ENCODE results near the gene ARID5B.

Gene ARID5B

GRCh38 chr10:61882621-61883370, 18.7 kb upstream of the ARID5B start:
- in situ Hi-C loops (cut with MboI; ENCODE audit: low sequenced_read_pairs) = no loop called here

- in situ Hi-C loops (cut with MboI; ENCODE audit: low sequenced_read_pairs) = no loop called here
Observed at GRCh38 chr10:61883371-61884025, 18.0 kb upstream of the ARID5B start.

- in situ Hi-C loops (cut with MboI; ENCODE audit: low sequenced_read_pairs) = no loop called here
Observed at GRCh38 chr10:61887772-61888171, 13.7 kb upstream of the ARID5B start.

- in situ Hi-C loops (cut with MboI; ENCODE audit: low sequenced_read_pairs) = no loop called here
Observed at GRCh38 chr10:61888744-61889143, 12.8 kb upstream of the ARID5B start.

GRCh38 chr10:61890430-61890829, 11.1 kb upstream of the ARID5B start:
- in situ Hi-C loops (cut with MboI; ENCODE audit: low sequenced_read_pairs) = no loop called here

GRCh38 chr10:61890881-61891409, 10.6 kb upstream of the ARID5B start:
- in situ Hi-C loops (cut with MboI; ENCODE audit: low sequenced_read_pairs) = no loop called here

GRCh38 chr10:61891906-61892585, 9.5 kb upstream of the ARID5B start:
- in situ Hi-C loops (cut with MboI; ENCODE audit: low sequenced_read_pairs) = no loop called here

GRCh38 chr10:61892961-61893360, 8.5 kb upstream of the ARID5B start:
- in situ Hi-C loops (cut with MboI; ENCODE audit: low sequenced_read_pairs) = no loop called here

- in situ Hi-C loops (cut with MboI; ENCODE audit: low sequenced_read_pairs) = no loop called here
Observed at GRCh38 chr10:61894133-61894532, 7.4 kb upstream of the ARID5B start.

GRCh38 chr10:61895898-61896600, 5.5 kb upstream of the ARID5B start:
- in situ Hi-C loops (cut with MboI; ENCODE audit: low sequenced_read_pairs) = no loop called here

- in situ Hi-C loops (cut with MboI; ENCODE audit: low sequenced_read_pairs) = no loop called here
Observed at GRCh38 chr10:61896854-61897661, 4.4 kb upstream of the ARID5B start.

- in situ Hi-C loops (cut with MboI; ENCODE audit: low sequenced_read_pairs) = no loop called here
Observed at GRCh38 chr10:61897671-61898434, 3.6 kb upstream of the ARID5B start.

GRCh38 chr10:61898435-61898778, 3.1 kb upstream of the ARID5B start:
- in situ Hi-C loops (cut with MboI; ENCODE audit: low sequenced_read_pairs) = no loop called here

GRCh38 chr10:61899069-61899531, 2.4 kb upstream of the ARID5B start:
- in situ Hi-C loops (cut with MboI; ENCODE audit: low sequenced_read_pairs) = no loop called here

- in situ Hi-C loops (cut with MboI; ENCODE audit: low sequenced_read_pairs) = no loop called here
Observed at GRCh38 chr10:61899663-61899996, 1.9 kb upstream of the ARID5B start.

GRCh38 chr10:61899997-61900828, 1.3 kb upstream of the ARID5B start:
- in situ Hi-C loops (cut with MboI; ENCODE audit: low sequenced_read_pairs) = no loop called here

GRCh38 chr10:61901829-61902444, 438 bp downstream of the ARID5B start:
- in situ Hi-C loops (cut with MboI; ENCODE audit: low sequenced_read_pairs) = no loop called here

- in situ Hi-C loops (cut with MboI; ENCODE audit: low sequenced_read_pairs) = no loop called here
Observed at GRCh38 chr10:61902445-61903220, 1.1 kb downstream of the ARID5B start.

All from HL-60/S4 treated with retinoic acid at 250 ng/mL for 4 days and 3 days (cell line).